ENCODE results near the gene NCAPD3. TPM values are rescaled to one million over a fixed set of nuclear protein-coding genes. Genes with fewer than 3 reads are reported as not detected.

NCAPD3 gene
- total and polyA plus RNA-seq, 2 of the 13 experiments (the other 11 are each of a cell fraction or from before 2014, with no cell fraction given), result 20.7 to 25.6 TPM

GRCh38 chr11:134164490-134165370 lies 59.0 kb downstream of the NCAPD3 start (continued):
- TF ChIP-seq DZIP1 (CRISPR knock-in tag; IDR thresholded peaks at IDR 0.05) (no peak), BCLAF1 (IDR thresholded peaks at IDR 0.05) (no peak), SIN3A (IDR thresholded peaks at IDR 0.05; ENCODE audit: borderline replicate concordance, low read depth, low read length) (no peak), SYNCRIP (IDR thresholded peaks at IDR 0.05; ENCODE audit: insufficient read depth, low read depth, low read length) (no peak), ZFP37 (CRISPR knock-in tag; IDR thresholded peaks at IDR 0.05; ENCODE audit: borderline replicate concordance) (no peak), ZFP36L2 (CRISPR knock-in tag; IDR thresholded peaks at IDR 0.05) (no peak), ZNF724P (CRISPR knock-in tag; IDR thresholded peaks at IDR 0.05; ENCODE audit: borderline replicate concordance) (no peak)
